ENCODE data around the gene SYCP3. TPM values are rescaled to one million over a fixed set of nuclear protein-coding genes. Genes with fewer than 3 reads are reported as not detected.

The SYCP3 gene
- total RNA-seq, 1 donor from 2014 or later: not detected

DNA sequence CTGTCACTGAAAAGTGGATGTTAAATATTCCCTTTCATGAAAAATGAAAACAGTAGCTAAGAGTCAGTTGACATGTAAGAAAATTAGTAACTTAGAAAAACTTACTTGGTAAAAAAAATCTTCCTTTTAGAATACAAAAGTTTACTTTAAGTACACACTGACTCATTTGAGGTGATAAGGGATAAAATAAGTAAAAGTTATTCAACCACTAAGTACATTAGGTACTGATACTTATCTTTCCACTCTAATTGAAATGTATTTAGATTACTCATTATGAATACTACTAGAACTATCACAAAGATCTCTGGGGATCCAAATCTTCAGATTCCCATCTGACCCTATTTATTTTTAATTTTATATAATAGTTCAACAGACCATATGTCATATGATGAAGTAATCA lies 12.2 kb downstream of the SYCP3 start:
- ATAC-seq (ENCODE audit: poor library complexity) (no peak), DNase-seq (no peak)
- intact Hi-C loops (cut with DNase I): no loop called here

DNA sequence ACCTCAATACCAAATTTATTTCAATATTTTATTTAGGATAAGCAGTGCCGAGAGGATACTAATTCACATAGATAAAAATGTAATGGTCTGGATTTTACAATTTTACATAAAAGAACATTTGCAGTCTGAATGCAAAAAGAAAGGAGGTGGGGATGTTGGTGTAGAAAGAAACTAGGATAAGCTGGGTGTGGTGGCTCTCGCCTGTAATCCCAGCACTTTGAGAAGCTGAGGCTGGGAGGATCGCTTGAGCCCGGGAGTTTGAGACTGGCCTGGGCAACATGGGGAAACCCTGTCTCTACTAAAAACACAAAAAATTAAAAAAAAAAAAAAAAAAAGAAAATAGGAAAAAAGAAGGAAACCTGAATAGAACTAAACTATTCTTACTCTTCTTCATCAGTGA lies 16.9 kb downstream of the SYCP3 start:
- no peak for ATAC-seq (ENCODE audit: poor library complexity)
- intact Hi-C loops (cut with DNase I): no loop called here
- no peak for DNase-seq

DNA sequence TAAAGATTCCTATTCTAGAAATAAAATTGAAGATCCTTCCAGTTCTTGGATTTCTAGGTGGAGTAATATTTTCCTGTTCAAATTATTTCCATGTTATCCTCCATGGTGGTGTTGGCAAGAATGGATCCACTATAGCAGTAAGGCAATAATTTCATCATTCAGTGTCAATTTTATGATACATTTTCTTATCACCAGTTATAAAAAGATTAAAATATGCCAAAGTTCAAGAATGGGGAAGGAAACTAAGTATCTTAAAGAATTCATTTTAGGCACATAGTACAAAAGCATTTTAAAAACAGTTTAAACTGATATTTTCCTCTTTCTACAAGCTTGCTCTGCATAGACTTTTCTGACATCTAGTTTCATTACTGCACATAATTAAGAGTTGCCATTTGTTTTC lies 19.1 kb downstream of the SYCP3 start:
- no peak for ATAC-seq (ENCODE audit: poor library complexity)
- intact Hi-C loops (cut with DNase I): no loop called here
- DNase-seq: no peak

DNA sequence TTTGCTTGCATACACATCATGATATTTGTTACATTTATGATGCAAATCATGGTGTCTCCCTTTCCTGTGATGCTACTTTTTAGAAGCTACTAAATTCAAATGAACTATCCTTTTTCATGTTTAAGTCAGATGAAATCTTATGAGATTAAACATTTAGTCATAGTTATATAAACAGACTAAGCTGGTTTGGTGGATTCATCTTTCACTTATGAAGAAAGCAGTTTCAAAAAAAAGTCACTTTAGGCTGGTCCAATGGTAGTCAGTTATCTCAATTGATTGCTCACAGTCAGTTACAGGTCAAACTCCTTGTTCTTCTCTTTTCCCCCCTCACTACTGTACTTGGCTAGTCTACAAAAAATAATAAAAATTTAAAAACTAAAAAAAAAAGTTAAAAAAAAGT lies 19.7 kb downstream of the SYCP3 start:
- intact Hi-C loops (cut with DNase I): no loop called here
- no peak for ATAC-seq (ENCODE audit: poor library complexity)
- DNase-seq: no peak

DNA sequence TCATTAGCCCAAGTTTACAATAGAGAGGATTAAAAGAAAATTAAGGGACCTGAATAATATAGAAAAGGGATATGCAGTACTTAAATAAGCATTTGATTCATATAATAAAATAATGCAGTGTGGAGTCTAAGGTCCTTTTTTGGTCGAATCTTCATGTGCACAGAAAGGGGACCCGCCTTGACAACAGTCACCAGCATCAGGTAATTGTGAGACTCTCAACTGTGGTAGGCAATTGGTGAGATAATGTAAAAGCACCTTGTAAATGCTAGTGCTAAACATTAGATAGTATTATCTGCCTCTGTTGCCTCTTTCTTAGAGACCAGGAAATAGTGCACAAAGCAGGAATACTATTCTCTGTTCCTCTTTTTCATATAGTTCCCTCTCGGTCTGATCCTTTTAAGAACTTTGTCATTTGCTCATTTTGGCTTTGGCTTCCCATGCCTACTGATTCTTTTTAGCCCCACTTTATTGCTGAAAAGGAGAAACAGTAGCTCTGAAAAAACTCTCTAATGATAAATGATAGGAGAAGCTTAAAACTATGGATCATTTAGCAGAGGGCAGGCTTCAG lies 24.3 kb downstream of the SYCP3 start:
- intact Hi-C loops (cut with DNase I): no loop called here
- DNase-seq (no peak), ATAC-seq (ENCODE audit: poor library complexity) (no peak)

DNA sequence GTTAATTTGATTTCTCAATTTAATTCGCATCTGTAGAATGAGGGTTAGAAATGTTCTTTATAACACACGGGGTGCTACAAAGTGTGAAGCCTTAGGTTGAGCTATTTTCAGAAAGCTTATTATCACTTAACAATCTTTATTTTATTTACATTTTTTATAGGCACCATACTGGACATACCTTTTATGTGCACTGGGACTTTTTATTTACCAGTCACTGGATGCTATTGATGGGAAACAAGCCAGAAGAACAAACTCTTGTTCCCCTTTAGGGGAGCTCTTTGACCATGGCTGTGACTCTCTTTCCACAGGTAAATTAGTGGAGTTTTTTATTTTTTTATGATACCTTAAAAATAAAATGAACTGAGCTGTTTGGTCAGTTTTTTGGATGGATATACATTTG lies 25.3 kb downstream of the SYCP3 start:
- intact Hi-C loops (cut with DNase I): no loop called here
- ATAC-seq (ENCODE audit: poor library complexity) (no peak), DNase-seq (no peak)

DNA sequence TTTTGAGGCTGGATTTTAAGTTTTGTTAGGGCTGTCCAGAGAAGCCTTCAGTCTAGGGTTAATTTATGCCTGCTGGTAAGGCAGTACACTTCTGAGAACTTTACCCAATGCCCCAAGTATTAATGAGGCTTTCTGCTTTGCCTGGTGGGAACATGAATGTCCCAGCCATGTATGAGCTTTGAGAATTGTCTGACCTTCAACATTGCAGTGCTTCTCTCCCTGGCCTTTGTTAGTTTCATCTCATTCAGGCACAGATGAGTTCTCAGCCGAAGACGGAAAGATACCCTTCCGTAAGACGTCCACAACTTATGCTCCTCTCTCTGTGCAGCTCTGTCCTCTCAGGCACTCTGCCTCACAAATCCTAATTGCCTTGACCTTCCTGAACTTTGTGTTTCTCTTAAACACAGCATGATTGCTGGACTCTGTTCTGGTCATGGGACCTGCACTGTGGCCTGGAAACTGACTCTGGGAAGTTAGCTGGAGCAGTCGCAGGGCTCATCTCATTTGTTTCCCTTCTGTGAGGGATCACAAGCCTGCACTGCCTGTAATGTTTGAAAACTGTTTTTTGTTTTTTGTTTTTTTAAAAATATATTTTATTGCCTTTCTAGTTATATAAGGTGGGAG lies 26.1 kb downstream of the SYCP3 start:
- intact Hi-C loops (cut with DNase I): no loop called here
- peak; percentile 84 for ATAC-seq (ENCODE audit: poor library complexity)
- no peak for DNase-seq

DNA sequence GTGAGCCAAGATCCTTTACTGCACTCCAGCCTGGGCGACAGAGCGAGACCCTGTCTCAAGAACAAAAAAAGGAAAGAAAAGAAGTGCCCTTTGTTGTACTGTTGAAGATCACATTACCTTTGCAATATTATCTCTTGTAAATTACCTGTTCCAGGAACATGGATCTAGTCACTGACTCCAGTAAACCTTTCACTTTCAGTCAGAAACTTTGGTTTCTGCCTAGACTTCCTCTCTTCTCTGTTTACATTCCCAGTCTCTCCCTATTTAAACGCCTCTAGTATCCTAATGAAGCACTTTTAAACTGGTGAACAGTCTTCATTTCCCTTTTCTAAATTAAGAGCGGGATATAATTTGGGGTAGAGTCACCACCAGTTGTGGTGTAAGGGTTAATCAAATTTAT lies 29.0 kb downstream of the SYCP3 start:
- ATAC-seq (ENCODE audit: poor library complexity): no peak
- DNase-seq: no peak
- intact Hi-C loops (cut with DNase I): no loop called here

DNA sequence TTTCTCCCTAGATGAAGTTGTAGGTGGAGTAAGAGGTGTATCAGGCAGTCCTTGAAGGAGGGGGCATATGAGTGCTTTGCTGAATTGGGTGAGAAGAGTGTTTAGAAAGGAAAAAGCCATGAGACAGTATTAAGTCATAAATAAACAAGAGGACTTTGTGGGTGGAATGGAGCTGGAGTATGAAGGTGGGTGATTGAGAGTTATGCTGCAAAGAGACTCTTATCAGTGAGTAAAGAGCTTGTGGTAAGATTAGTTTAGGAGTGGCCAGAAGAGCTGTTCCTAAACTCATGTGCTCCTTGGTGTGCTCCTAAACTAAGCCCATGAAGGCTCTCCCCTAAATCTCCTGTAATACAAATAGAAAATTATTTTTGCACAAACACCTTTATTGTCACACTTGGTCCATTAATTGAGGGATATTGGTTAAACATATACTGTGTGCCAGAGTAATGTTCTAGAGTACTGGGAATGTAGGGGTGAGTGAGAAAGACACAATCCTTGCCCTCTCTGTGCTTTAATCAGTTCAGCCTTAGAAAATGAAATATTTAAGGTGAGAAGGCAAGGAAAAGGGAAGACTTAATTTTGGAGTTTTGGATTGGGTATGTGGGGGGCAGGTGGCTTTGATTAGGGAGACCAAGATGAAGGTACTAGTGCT lies 32.0 kb downstream of the SYCP3 start:
- DNase-seq (no peak), ATAC-seq (ENCODE audit: poor library complexity) (peak; percentile 54)
- intact Hi-C loops (cut with DNase I): no loop called here

DNA sequence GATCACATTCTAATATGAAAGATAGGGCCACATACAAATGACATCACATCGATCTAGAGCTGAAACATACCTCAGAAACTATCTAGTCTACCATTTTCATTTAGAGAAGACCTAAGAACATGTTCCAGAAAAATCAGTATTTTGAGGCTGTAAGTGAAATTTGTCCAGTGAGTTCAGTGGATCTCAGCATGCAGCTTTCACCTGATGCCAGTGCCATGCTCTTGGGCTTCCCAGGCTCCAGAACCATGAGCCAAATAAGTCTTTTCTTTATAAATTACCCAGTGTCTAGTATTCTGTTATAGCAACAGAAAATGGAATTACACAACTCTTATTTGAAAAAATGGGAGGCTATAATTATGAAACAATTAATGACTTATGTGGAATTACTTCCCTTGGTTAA lies 32.9 kb downstream of the SYCP3 start:
- DNase-seq (no peak), ATAC-seq (ENCODE audit: poor library complexity) (no peak)
- intact Hi-C loops (cut with DNase I): no loop called here

DNA sequence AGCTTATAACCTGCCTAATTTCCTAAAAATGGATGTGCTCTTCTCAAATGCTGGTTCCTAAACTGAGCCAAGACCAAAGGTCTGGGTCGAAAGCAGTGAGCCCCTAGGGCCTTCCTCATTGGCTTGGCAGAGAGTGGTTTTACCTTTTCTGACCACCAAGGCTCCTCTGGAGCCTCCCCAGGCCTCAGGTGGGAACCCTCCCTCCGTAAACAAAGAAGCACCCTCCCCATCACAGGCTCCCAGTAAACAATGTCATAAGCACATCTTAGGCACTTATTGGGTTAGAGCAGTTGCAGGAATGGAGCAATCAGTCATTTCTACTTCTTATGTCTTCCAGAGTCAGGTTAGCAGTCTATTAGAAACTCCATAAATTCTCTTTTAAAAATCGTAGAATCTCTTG lies 35.8 kb downstream of the SYCP3 start:
- ATAC-seq (ENCODE audit: poor library complexity) (no peak), DNase-seq (no peak)
- intact Hi-C loops (cut with DNase I): no loop called here

DNA sequence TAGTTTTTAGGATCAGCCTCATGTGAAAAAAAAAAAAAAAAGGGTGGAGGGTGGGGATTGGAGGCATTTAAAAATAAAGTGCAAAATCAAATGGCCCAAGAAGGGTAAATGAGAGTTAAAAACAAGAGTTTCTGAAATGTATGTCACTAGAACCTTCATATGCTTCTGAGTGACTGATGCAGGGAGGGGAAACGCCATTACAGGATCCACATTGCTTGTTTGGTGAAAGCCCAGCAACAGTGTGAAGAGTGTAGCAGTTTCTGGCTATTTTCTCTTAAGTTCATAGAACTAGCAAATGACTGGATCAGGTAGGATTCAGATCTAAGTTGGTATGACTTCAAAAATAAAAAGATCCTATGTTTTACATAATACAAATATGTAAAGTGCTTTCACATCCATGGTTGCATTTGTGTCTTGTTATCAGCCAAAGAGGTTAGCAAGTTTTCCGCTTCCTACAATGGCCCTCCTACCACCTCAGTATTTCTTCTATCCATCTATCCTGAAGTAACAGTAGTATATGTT lies 38.9 kb downstream of the SYCP3 start:
- DNase-seq: no peak
- intact Hi-C loops (cut with DNase I): no loop called here
- no peak for ATAC-seq (ENCODE audit: poor library complexity)

DNA sequence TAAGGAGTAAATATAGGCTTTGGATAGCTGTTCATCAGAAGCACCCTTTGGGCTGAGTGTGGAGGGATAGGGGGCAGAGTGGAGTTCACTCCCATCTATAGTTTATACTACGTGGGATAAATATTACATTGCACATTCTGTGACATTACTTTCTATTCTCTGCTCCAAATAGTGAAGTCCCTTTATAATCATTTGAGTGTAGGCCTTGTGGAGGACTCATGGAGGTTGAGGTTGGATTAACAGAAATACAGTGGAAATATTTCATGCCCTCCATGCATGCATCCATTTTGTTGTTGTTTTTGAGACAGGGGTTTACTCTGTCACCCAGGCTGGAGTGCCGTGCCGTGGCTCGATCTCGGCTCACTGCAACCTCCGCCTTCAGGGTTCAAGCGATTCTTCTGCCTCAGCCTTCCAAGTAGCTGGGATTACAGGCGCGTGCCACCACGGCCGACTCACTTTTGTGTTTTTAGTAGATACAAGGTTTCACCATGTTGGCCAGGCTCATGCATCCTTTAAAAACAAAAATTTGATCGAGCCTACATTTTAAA lies 40.4 kb downstream of the SYCP3 start:
- ATAC-seq (ENCODE audit: poor library complexity): peak; percentile 8
- intact Hi-C loops (cut with DNase I): no loop called here
- no peak for DNase-seq

DNA sequence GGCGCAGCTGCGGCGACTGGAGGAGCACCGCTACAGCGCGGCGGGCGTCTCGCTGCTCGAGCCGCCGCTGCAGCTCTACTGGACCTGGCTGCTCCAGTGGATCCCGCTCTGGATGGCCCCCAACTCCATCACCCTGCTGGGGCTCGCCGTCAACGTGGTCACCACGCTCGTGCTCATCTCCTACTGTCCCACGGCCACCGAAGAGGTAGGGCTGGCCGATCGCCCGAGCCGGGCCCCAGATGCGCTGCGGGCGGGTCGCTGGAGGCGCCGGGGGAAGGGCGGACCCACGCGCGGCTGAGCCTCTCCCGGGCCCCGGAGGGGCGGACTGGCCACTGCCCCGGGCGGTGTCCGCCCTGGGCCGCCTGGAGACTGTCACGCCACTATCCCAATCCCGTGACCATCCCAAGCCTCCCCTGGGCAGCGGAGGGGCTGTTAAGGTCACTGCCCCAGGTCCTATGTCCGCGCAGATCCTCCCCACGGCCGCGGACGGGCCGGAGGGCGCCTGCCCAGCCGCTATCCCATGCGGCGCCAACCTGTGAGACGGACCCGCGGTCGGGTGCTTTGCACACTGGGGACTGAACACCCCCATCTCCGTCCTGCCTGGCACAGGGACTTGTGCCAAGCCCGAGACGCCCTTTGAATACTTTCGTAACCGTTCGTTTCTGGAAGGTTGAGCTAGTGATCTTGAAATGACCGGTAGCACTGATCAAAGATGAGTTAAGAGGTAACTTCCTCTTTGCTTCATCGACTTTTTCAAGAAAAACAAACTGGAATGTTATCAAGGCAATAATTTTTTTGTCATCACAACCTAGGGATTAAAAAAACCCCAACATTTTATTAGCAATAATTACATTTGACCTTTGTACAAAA lies 41.1 kb downstream of the SYCP3 start:
- ATAC-seq (ENCODE audit: poor library complexity) (peak; percentile 54), DNase-seq (peak; percentile 73)
- intact Hi-C loops (cut with DNase I): no loop called here

DNA sequence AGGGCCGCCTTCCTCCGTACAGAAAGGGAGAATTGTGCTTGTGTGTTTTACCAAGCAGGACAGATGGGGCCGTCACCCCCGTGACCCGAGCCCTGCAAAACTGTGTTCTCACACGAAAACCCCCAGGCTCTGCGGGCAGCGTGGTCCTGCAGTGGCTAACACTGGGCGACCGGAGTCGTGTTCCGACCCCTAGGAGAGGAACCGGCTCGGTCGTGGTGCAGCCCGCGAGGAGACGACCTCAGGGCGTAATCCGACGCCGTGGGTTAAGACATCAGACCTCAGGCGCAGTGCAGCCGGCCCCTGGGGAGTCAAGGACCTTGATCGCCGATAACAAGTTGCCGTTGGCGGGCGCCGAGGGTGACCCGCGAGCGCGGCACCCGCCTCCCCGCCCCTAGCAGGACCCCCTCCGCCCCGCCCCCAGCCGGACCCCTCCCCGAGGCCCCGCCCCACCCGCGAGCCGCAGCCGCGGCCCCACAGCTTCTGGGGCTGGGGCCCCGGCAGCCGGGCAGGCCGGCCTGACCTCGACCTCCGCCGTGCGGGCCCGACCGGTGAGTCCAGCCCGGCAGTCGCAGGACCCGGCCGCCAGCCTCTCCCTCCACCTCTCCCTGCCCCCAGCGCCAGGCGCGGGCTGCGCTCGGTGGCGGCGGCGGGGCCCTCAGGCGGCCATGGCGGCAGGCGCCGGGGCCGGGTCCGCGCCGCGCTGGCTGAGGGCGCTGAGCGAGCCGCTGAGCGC lies 41.9 kb downstream of the SYCP3 start, which contains the start of gene CHPT1:
Gene CHPT1 (plus strand): TSS at position 444 of the 733 bp plus-strand sequence. CDS start 222 bp downstream, at position 666.
- DNase-seq: peak; percentile 88
- peak; percentile 74 for ATAC-seq (ENCODE audit: poor library complexity)
- intact Hi-C loops (cut with DNase I): no loop called here

DNA sequence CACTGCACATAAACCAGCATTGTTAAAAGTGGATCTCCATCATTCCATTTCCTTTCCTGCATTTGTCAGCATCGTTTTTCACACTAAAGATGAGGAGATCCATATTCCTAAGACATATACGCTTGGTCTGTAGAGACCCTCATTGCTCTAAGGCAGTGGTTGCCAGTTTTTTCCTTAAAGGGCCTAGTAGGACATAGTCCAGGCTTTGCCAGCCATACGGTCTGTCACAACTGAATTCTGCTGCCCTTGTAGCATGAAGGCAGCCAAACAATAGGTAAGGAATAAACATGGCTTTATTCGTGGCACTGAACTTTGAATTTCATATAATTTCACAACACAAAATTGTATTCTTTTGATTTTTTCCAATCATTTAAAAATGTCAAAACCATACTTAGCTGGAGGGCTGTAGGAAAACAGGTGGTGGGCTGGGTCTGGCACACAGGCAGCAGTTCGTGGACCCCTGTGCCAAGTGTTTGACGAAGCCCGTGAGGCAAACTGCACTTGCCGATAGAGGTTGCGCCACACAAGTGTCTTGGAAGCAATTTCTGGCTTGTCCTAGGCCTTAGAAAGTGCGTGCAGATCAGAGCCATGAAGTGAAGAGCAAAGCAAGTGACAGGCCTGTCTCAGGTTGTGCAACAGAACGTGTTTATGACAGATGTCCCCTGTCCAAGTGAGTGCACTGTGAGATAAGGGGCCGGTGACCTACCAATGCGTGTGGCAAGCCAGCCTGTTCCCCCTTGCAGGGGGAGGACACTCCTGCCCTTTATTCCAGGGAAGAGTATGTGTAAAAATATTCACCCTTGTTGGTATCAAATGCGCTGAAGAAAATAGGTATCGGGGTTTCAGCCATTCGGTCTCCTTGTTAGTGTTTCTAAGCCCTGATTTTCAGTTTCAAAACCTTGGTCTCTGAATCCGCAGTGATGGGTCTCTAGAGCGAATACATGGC lies 42.7 kb downstream of the SYCP3 start:
- ATAC-seq (ENCODE audit: poor library complexity) (peak; percentile 83), DNase-seq (peak; percentile 80)
- intact Hi-C loops (cut with DNase I): no loop called here

DNA sequence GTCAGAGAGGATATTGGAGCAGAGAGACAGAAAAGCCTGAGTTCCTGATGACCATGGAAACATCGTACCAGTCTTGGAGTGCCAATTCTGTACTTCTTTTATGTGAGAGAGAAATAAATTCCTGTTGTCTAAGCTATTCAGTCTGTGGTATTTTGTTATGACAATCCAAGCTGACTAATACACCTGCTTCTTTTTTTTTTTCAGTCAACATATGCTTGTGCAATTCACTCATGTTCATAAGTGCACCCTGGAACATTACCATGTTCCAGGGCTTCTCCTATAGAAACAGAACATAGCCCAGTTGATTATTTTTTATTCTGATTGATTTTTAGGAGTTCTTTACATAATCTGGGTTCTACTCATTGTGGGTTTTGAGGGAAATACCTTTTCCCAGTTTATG lies 43.6 kb downstream of the SYCP3 start:
- ATAC-seq (ENCODE audit: poor library complexity) (no peak), DNase-seq (no peak)
- intact Hi-C loops (cut with DNase I): no loop called here

All from Right ventricle myocardium superior (tissue), 1 donor.